Urinary bladder (tissue), 4 donors: Measurements from ENCODE around the gene BARX1. TPM values are rescaled to one million over a fixed set of nuclear protein-coding genes. Genes with fewer than 3 reads are reported as not detected.

Source experiments
- DNase-seq: peaks from one replicate; pipeline ENCODE4 v3.0.0-alpha.2; 2015; ENCODE audit errors: extremely low spot score
- H3K27ac ChIP-seq: one replicate; pipeline ENCODE4 v1.5.1; 2013; ENCODE audit warnings: low read depth, mild to moderate bottlenecking, moderate library complexity
- H3K36me3 ChIP-seq: one replicate; pipeline ENCODE4 v1.6.1; 2013; ENCODE audit warnings: mild to moderate bottlenecking, moderate library complexity; ENCODE audit not compliant: insufficient read depth
- H3K4me1 ChIP-seq: one replicate; pipeline ENCODE4 v1.6.1; 2013; ENCODE audit warnings: mild to moderate bottlenecking, moderate library complexity; ENCODE audit not compliant: insufficient read depth
- H3K4me3 ChIP-seq: one replicate; pipeline ENCODE4 v1.5.1; 2013; ENCODE audit warnings: low read depth, low read length
- WGBS: extraction: QIAGEN DNeasy Blood & Tissue Kit; methylation state at CpG from one replicate; pipeline ENCODE4 v1.1.7; 2013; 5-methylcytosine and 5-hydroxymethylcytosine counted together
- polyA plus RNA-seq: library from polyadenylated mRNA; stranded (reverse); fragments of 200-250 nt; gene quantifications from one replicate; pipeline ENCODE4 v1.2.3, GENCODE V29; 2013
- total RNA-seq: library from RNA; depleted of rRNA; stranded (reverse); fragments of >200 nt; gene quantifications from one replicate; pipeline ENCODE4 v1.2.3, GENCODE V29; 2014
- donor health status: healthy with polysubstance abuse.
- donor health status: healthy.

The BARX1 gene
- total and polyA plus RNA-seq, 2 donors, result not detected

GRCh38 chr9:93951655-93952118 lies 3.5 kb downstream of the BARX1 start:
- H3K36me3 ChIP-seq, result no peaks in the 10 kb centered on the region
- DNase-seq, result no peak
- H3K4me1 ChIP-seq, result no peaks in the 10 kb centered on the region
- H3K4me3 ChIP-seq, result peak overlapping the region; percentile 49
- no peak overlapping the region for H3K27ac ChIP-seq
- WGBS, result 1% methylated on average over 39 of the region's 39 CpGs

GRCh38 chr9:93950619-93951601 lies 4.2 kb downstream of the BARX1 start:
- Histone ChIP-seq H3K27ac (no peak overlapping the region), H3K36me3 (no peaks in the 10 kb centered on the region), H3K4me1 (no peaks in the 10 kb centered on the region), H3K4me3 (peak overlapping the region; percentile 49)
- no peak for DNase-seq
- 2% methylated on average over 47 of the region's 47 CpGs for WGBS

- WGBS, result 13% methylated on average over 14 of the region's 16 CpGs
- Histone ChIP-seq H3K27ac (no peak overlapping the region), H3K36me3 (no peaks in the 10 kb centered on the region), H3K4me3 (no peak overlapping the region), H3K4me1 (no peaks in the 10 kb centered on the region)
- no peak for DNase-seq
These were observed 5.3 kb downstream of the BARX1 start for GRCh38 chr9:93949694-93950449.

DNA sequence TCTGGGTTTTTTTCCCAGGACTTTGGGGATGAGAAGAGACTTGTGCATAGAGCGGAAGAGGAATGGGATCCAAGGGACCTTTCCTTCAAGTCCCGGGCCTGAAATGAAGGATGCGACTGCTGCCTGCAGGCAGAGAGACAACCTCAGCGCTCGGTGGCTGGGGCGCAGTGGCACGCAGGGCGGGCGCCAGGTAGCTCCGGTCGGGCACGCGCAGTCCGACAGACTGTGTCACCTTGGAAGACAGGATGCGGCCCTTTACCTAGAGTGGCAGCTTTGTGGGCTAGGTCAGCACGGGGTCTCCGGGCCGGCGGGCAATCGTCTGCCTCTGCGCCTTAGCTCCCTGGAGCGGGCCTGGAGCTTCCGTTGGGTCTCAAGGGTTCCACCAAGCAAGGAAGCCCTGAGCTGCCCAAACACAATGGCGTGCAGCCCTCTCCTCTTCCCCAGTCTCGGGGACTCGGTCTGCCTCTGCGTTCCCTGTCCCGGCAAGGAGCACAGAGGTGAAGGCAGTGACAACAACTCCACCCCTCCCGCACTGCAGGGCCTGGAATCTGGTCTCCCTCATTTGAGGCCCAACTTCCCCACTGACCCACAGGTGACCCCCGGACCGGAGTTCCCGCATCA lies 6.0 kb downstream of the BARX1 start:
- 6% methylated on average over 32 of the region's 32 CpGs for WGBS
- no peak overlapping the region for H3K4me3 ChIP-seq
- H3K4me1 ChIP-seq, result no peaks in the 10 kb centered on the region
- H3K27ac ChIP-seq, result no peak overlapping the region
- DNase-seq, result no peak
- no peaks in the 10 kb centered on the region for H3K36me3 ChIP-seq

GRCh38 chr9:93948441-93949072 lies 6.6 kb downstream of the BARX1 start:
- H3K36me3 ChIP-seq, result no peaks in the 10 kb centered on the region
- H3K4me1 ChIP-seq, result no peaks in the 10 kb centered on the region
- WGBS, result 1% methylated on average over 40 of the region's 40 CpGs

GRCh38 chr9:93947409-93948070 lies 7.6 kb downstream of the BARX1 start:
- Histone ChIP-seq H3K4me3 (no peak overlapping the region), H3K27ac (no peak overlapping the region), H3K36me3 (no peaks in the 10 kb centered on the region), H3K4me1 (no peaks in the 10 kb centered on the region)
- DNase-seq, result no peak
- WGBS, result 8% methylated on average over 13 of the region's 13 CpGs

More at GRCh38 chr9:93948441-93949072, 6.6 kb downstream of the BARX1 start:
- Histone ChIP-seq H3K27ac (no peak overlapping the region), H3K4me3 (no peak overlapping the region)
- no peak for DNase-seq

DNA sequence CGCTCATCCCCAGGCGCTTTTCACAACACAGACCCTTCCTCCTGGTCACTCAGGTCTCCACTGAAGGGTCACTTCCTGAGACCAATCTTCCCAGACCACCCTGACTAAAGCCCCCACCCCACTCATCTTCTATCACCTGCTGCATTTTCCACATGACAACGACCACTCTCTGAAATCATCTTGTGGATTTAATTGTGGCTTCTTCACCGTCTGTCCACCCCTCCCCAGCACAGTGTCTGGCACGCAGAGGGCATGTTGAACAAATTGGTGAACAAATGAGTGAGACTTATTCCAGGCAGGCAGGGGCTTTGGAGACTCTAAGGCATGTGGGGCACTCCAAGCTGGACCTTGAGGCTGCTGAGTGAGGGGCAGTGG lies 8.8 kb downstream of the BARX1 start:
- 4% methylated on average over 5 of the region's 5 CpGs for WGBS
- no peaks in the 10 kb centered on the region for H3K36me3 ChIP-seq
- no peak overlapping the region for H3K4me3 ChIP-seq
- H3K27ac ChIP-seq, result no peak overlapping the region
- H3K4me1 ChIP-seq, result no peaks in the 10 kb centered on the region
- DNase-seq, result no peak

DNA sequence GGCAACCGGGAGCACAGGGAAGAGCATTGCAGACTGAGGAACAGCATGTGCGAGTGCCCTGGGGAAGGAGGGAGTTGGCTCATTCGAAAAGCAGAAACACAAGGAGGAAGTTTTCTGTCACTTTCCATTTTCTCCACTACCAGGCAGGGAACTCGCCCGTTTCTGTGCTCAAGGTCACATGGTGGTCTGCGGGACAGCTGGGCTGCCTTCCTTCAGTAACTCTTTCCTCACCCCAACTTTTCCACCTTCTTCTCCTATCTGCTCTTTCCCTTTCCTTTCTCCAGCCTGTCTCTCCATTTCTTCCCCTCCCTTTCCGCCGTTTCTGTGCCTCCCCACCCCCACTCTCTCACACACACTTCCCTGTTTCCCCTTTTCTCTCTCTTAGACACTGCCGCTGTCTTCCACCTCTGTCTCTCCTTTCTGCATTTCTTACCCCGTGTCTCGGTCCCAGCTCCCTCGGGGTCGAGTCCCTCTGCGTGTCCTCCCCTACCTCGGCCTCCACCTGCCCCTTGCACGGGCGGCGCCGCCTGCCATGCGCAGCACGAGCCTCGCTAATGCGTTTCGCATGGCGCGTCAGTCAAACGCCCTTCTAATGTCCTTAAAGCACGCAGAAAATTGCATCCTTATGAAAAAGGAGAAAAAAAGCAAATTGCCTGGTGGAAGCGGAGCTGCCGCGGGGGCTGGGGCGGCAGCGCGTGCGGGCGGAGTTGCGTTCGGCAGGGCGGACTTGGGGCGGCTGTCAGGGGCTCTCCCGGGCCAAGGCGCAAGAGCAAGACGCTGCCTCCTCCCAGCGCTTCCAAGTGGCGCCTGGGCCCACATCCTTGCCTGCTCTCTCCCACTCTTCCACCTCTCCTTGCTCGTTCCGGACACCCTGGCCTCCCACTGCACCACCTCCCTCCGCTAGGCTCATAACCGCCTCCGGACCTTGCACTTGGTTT lies 9.5 kb downstream of the BARX1 start:
- no peak for DNase-seq
- H3K4me3 ChIP-seq, result no peak overlapping the region
- no peaks in the 10 kb centered on the region for H3K4me1 ChIP-seq
- WGBS, result 1% methylated on average over 50 of the region's 50 CpGs
- H3K36me3 ChIP-seq, result no peaks in the 10 kb centered on the region
- H3K27ac ChIP-seq, result no peak overlapping the region

- Histone ChIP-seq H3K36me3 (no peaks in the 10 kb centered on the region), H3K4me3 (no peak overlapping the region), H3K27ac (no peak overlapping the region), H3K4me1 (no peaks in the 10 kb centered on the region)
- WGBS, result 51% methylated on average over 4 of the region's 4 CpGs
- no peak for DNase-seq
These were observed 11.1 kb downstream of the BARX1 start for GRCh38 chr9:93944011-93944410.

- Histone ChIP-seq H3K4me3 (no peak overlapping the region), H3K27ac (no peak overlapping the region), H3K4me1 (no peaks in the 10 kb centered on the region), H3K36me3 (no peaks in the 10 kb centered on the region)
- no peak for DNase-seq
- WGBS, result 63% methylated on average over 7 of the region's 7 CpGs
These were observed 13.0 kb downstream of the BARX1 start for GRCh38 chr9:93942161-93942560.

GRCh38 chr9:93941493-93941892 lies 13.7 kb downstream of the BARX1 start:
- Histone ChIP-seq H3K27ac (no peak overlapping the region), H3K36me3 (no peaks in the 10 kb centered on the region), H3K4me3 (no peak overlapping the region), H3K4me1 (no peaks in the 10 kb centered on the region)
- DNase-seq, result no peak
- WGBS, result 62% methylated on average over 2 of the region's 2 CpGs

GRCh38 chr9:93940951-93941350 lies 14.2 kb downstream of the BARX1 start:
- no peak overlapping the region for H3K4me3 ChIP-seq
- WGBS, result 84% methylated on average over 8 of the region's 8 CpGs
- no peak for DNase-seq

More at GRCh38 chr9:93940951-93941350, 14.2 kb downstream of the BARX1 start:
- H3K36me3 ChIP-seq, result no peaks in the 10 kb centered on the region
- H3K4me1 ChIP-seq, result no peaks in the 10 kb centered on the region
- H3K27ac ChIP-seq, result no peak overlapping the region
